DMS53 treated with DMSO at 0.1 percent for 48 hours (cell line): Measurements from ENCODE around the gene DCDC1.
"Not testable (repeated sequence)": the region's sequence is repeated elsewhere in the genome, so short reads cannot be mapped to it uniquely, and the experiment has no call there.

Experiments used
- DNase-seq: peaks from one replicate; lab custom pipeline; 2025; ENCODE audit not compliant: unreplicated experiment; lab: John Stamatoyannopoulos, UW

Gene DCDC1

DNA sequence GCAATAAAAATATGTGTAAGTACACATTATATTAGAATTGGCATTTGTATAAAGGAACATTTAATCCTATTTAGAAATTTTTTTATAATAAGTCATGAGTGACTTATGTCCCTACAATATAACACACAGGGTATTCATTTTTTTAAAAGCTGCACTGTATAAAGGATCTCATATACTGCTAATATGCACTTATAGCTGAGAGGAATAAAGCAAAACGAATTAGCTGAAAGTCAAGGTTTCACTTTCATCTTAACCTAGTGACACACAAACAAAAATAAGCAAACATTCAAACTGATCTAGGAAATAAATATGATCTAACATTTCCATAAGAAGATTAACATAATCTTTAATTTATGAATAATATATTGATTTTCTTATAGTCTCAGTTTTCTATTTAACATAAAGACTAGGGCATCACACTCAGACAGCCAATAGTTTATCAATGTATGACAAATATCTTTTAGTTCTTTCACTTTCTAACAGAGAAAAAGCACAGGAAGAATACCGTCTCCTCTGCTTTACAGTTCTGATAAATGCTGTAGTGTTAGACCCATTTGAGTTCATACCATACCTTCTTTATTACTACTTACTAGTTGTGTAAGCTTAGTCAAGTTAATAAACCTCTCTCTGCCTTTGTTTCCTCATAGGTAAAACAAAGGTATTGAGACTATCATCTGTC, 42.9 kb downstream of the DCDC1 start:
- DNase-seq: no peak

DNA sequence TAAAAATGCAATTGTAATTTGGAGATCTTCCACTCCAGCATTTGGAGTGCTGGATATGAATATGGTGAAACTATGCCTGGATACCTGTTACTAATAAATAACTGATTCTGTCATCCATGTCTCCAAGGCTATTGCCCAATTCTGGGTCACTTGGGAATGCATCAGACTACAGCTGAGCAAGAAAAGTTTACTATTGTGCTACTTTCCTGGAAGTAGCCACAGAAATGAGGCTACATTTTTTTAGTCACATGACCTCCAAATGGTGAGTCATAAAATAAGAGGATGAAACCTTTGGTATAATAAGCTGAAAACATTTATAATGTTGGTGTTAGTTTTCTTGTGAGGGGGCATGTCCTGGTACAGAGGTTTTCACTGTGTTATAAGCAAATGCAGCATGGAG, 44.4 kb downstream of the DCDC1 start:
- no peak for DNase-seq

DNA sequence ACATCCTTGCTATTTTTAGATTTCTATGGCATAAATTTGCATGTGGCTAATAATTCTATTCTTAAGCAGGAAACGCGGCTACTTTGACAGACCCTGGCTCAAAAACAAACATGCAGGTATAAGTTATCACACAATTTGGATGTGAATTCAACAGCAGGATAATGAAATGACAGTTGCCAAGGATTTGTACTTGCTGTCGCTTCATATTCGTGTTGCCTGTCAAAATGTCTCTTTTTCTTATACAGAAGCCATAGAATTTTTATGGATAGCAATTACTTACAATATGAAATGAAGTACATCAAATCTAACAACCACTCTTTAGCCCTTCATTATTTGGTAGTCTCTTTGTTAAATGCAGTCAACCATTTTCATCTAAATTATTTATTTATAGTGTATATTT, 46.4 kb downstream of the DCDC1 start:
- DNase-seq: no peak

DNA sequence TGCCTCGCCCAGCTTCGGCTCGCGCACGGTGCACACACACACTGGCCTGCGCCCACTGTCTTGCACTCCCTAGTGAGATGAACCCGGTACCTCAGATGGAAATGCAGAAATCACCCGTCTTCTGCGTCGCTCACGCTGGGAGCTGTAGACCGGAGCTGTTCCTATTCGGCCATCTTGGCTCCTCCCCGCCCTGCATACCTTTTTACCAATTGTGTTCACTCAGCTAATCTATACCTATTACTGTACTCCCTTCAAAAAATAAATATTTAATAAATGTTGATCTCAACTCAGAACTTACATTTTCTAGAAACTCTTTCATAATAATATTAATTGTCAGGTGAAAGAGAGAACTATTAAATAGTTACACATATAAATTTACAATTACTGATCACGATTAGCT, 48.0 kb downstream of the DCDC1 start:
- not testable (repeated sequence) for DNase-seq

DNA sequence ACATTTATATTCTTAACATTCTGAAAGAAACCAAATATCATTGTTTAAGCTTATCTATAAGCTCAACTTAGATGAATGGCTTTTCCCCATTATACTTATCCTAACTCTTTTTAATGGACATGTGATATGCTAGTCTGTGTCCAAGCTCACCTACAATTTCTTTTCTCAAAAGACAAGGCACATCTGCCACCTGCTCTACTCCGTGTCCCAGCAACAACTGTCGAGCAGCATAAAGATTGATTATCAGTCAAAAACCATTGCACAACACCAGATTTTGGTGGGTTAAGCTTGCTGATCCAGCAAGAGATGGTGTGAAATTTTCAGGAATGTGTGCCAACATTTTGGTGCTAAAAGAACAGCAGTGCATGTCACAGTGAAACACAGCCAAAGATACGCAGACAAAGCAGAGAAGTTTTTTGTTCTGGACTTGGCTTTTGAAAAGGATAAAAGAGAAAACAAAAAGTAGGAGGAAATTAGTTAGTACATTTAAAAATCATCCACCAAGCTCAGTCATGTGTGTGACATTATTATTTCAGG, 65.8 kb downstream of the DCDC1 start:
- DNase-seq: no peak

DNA sequence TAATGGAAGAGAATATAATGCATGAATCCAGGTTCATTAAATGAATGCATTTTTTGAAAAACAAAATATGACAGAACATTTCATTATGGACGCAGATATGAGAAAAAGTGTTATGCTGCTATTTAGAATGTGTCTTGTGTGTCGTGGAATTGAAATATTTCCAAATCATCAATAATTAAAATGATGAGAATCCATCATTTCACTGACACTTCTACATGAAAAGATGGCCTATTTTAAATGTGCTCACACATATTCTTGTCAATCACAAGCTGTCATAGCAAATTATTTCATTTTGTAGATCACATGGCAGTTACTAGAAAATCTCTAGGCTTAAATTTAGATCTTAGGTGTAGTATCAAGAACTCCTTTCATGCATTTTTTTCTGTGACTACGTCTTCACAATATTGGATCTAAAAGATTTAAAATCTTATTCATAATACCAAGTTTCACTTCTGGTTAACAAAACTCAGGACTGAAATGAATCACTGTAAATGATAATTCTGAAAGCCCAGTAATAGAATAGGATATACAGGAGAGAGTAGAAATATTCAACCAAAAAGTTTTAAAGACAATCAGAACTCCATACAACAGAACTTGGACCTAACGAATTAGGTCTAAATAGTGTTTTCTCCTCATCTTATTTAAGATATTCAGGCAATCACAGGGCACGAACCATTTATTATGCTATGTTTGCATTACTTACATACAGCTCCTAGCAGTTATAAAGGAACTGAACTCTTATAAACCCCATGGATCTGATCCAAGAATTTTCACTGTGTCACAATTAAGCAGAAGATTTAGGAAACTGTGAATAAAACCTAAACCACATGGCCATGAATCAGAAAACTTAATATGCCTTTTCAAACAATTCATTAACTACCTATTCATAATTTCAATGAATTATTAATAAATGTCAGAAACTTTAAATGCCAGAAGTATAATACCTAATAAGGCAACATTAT, 67.7 kb downstream of the DCDC1 start:
- no peak for DNase-seq

DNA sequence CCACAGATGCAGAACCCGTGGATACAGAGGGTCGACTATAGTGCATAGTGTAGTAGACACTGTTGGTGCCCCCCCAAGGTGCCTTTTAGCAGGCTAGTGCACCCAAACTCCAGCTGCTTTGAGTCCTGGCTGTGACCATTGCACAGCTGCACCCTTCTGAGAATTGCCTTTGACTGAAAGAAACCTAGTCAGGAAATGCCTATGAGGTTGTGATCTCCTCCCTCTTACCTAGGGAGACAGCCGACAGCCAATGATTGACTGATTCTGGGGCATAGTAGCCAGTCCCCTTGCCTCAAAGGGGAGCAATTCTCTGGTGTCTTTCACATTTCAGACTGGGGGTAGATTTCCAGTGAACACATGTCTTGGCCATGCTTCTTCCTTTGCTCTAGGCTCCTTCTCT, 74.2 kb downstream of the DCDC1 start:
- no peak for DNase-seq

DNA sequence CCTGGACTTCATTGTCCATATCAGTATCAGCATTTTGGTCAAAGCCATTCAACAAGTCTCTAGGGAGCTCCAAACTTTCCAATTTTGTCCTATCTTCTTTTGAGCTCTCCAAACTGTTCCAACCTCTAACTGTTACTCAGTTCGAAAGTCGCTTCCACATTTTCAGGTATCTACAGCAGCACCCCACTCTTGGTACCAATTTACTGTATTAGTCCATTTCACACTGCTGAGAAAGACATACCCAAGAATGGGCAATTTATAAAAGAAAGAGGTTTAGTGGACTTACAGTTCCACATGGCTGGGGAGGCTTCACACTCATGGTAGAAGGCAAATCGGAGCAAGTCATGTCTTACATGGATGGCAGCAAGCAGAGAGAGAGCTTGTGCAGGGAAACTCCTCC, 96.0 kb downstream of the DCDC1 start:
- DNase-seq: not testable (repeated sequence)

DNA sequence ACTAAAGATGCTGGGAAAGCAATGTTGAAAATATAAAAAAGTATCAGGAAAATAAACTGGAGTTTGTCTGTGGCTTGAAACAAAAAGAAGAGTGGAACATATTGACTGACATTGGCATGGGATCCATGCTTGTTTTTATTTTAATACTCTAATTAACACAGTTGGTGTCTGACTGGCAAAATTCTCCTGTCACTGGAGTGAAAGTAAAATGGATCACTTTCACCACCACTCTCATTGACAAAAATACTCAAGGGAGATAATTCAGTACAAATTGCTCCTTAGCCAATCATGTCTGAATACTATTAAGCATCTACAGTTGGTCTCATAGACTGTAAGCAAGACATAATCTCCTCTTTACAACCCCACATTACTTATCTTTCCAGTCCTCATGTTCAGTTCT, 101.8 kb downstream of the DCDC1 start:
- DNase-seq: no peak

DNA sequence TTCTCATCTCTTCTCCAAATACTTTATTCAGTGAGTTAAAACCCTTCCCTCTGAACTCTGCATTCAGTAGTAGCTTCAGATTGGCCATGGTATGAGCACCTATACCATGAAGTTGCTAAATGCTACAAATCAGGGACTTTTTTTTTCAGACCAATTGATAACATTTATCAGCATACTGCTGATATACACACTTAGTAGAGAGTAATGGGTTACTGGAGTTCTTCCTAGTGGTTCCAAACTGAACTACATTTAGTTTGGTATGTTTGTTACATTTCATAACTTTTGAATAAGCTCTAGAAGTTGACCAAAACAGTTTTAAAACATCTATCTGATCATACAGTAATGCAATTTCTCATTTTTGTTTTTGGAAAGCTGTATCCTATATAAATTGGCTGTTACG, 104.7 kb downstream of the DCDC1 start:
- no peak for DNase-seq

DNA sequence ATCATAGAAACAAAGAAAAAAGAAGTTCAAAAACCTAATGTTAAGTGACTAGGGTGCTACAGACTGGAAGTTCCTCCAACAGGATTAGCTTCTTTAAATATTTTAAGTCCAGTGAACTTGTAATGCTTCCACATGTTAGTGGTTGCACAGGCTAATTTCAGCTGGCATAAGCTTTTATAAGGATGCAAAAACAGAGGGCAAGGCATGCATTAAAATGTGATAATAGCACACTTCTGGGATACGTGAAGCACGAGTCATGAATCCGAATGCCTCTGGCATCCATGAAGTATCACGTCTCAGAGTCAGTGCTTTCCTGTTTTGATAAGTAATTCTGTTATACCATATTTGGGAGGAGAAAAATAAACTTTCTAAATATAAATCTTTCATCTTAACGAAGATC, 106.8 kb downstream of the DCDC1 start:
- no peak for DNase-seq

DNA sequence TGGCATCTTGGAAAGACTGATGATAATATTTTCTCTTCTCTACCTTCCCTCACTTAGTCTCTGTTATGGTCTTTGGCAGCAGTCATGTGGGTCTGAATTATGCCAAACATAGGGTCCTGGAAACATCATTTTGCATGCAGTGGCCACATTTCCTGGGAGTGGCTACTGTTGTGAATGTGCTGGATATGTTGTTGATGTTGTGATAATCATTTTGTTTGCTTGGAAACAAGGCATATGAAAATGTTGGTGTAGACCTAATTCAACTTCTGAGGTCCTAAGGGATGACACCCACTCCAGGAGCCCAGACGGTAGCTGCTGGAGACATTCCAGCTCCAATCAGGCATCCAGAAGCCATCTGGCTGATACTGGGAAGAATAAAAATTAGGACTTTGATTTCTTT, 109.7 kb downstream of the DCDC1 start:
- DNase-seq: no peak

DNA sequence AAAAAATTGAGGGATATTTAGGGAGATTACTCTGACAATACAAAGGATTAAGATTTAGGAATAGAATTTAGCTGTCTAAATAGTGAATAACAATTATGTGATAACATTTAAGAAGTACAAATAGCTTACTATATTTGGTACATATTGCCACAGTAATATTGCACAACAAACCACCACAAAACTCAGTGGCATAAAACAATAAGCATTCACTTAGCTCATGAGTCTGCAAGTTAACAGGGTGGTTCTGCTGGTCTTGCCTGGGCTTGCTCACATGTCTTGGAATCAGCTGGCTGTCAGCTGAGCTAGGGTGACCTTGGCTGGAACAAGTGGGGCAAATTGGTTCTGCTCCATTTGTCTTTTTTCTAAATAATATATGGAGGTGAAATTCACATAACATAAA, 115.1 kb downstream of the DCDC1 start:
- DNase-seq: no peak

DNA sequence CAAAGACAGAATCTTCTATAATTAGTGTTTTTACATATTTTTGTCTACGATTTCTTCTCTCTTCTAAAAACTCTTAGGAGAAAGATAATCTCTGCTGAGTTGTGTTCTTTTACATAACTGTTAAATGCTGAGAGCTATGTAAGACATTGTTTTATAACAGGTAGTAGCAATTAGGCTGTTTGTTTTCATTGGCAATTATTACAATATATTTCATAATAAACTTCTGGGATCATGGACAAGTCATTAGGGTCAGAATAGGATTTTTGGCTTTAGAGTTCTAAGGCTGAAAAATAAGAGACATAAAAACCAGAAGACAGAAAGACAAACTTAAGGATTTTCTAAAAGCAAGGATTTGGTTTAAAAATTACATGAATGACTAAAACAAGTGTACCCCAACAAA, 120.8 kb downstream of the DCDC1 start:
- no peak for DNase-seq

DNA sequence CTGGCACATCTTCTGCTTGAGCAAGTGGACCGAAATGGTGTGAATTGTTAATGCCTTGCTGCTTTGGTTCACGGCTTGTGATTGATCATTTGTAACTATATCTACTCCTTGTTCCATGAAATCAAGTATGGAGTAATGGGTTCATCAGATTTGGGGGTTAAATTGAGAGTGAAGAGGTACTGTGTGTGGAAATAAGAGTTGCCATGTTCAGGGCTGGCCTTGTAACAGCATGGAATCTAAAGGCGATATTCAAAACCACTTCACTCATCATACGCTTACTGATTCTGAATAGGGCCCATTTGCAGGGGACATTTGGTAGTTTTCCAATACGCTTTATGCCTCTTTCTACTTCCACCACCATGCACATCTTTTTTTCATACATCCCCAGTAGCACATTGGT, 122.2 kb downstream of the DCDC1 start:
- no peak for DNase-seq

DNA sequence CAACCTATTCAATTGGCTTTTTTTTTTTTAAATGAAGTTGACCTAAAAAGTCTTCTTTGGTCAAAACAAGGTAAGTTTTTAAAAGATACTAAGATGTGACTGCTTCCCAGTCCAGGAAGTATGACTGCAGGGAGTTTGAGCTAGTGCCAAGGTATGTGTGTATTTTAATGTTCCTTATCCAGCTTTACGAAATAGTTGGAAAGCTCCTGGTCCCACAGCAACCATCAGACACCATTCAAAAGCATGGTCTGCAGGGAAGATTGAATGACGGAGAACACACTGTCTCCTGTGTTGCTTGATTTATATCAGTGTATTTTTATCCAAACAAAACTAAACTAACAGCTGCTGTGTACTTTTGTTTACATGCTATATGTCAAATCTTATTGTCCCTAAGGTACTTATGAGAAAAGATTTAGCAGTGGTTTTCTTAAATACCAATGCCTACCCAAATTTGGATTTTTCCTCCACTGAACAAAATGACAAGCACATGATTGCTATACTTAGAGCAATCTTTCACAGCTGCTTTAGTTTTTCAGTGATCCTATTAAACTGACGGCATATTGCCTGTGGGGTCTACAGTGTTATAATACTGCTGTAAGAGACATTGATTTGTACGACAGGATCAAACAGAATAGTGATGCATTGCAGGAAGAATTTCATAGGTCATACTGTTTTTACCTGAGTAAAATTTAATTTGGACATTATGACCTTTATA, 122.9 kb downstream of the DCDC1 start:
- DNase-seq: no peak

DNA sequence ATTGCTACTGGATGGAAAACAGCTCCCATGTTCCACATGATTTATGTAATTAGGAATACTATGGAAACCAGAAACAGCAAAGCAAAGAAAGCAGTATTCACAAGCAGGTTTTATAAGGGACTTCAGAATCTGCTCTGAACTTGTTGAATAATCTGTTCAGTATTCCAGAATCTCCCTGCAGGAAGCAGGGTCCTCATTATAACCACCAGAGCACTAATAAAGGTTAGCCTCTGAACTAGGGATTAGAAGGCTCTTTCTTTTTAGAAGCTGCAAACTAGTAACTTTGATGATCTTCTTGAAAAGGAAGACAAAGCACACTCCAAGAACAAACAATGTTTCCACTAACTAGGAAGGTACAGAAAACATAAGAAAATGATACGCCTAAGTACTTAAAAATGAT, 125.8 kb downstream of the DCDC1 start:
- no peak for DNase-seq

DNA sequence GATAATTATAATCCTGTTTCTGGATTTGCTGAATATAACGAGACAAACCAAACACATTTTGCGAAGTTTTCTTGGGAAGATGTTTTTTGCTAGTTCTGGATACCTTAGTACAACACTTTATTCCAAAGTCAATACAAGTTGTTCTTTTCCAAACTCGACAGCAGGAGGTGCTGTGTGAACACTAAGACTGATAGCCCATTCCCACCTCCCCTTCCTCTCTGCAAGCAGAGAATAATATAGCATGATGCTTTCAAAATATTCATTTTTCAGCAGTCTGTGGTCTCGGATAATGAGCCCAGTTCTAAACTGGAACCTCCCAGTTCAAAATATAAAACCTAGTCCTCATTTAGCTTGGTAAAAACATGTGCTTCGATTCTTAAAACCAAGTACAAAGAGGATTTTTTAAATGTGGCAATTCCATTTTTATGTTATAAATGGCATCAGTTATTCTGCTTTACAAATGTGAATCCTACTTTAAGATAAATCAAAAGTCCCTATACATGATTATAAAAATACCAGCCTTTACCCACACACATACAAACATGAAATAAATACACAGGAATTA, 129.1 kb downstream of the DCDC1 start:
- peak; percentile 37 for DNase-seq

DNA sequence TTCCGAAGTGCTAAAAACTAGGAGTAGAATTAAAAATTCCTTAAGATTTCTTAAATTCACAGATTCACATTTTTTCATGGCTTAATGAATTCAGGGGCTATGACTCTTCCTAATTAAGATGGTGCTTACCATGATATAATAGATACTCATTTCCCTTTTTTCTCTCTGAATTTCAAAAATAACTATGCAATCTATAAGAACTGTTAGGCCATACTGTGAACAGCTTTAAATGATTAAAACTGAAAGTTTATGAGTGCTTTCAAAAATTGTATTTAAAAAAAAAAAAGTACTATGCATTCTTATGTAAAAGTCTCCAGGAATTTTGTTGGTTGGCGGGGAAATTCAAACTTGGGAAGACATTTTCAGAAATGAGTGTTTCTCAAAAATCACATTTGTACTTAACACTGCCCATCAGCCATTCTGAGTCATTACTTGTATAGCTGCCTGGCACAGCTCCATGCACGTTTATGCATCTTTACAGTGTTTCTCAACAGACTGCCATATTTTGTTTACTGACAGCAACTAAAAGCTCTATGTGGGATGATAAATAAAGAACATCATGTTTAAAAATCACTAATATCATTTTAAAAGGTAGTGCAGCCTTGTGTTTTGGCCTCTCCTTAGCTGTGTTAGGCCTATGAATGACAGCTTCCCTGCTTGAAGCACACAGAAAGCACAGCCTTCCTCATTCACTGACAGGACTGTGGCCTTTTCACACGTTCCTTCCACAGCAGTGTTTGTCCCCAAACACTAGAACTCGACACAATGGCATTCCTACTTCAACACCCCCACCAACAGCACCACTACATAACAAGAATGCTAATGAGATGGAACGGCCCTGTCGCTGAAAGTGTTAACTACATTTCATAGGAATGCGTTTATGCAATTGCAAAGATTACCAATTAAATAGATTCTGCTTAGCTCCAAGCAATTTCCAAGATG, 131.4 kb downstream of the DCDC1 start:
- DNase-seq: no peak

DNA sequence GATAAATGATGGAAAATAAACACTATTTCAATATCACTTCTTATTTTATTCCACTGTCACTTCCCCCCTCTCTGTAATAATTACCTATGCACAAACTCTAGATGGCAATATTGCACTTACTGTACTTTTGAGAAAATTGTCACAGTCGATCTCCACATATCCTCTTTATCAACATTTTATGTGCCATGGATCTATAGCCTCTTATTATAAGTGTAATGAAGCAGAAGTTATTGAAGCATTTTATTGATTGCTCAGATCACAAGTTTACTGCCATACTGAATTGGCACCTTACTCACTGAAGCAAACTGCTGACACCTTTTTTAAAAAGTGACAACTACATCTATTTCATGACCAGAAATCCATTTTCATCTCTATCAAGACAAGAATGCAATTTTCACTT, 133.4 kb downstream of the DCDC1 start:
- peak; percentile 7 for DNase-seq
